Measurements from ENCODE around the gene PRR18.

Gene PRR18

DNA sequence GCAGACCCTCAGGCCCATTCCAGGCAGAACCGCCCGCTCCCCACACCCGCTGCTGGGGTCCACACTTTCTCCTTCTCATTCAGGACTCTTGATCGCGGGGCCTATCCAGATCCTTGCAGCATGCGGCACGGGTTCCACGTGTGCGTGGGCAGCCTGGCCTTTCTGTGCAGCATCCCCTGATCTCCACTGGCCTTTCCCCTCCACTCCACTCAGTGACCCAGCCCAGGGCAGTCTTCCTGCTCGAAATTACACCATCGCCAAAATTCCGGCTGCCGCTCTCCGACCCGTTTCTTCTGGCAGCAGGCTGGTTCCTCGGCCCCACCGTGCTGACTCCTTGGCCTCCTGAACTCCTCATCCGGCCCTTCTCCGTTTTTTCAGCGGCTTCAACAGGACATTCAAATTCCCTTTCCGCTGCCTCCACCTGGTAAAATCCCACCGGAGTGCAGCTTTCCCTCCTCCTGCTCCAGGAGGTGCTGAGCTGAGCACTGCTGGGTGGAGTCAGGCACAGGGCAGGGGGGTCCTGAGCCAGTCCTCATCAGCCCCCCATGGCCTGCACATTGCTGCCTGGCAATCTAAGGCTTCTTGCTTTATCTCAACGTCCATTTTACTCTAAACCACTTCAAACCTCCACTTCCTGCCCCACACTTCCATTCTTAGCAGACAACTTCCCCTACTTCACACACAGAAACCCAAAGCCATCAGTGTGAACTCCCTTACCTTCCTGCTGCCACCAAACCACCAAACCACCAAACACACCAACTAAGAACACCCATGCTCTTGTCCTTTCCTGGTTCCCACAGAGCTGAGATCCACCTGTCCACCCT is 25.2 kb upstream of the PRR18 start:
- no peak for DNase-seq (ENCODE audit: low read depth in 3 of 3)

DNA sequence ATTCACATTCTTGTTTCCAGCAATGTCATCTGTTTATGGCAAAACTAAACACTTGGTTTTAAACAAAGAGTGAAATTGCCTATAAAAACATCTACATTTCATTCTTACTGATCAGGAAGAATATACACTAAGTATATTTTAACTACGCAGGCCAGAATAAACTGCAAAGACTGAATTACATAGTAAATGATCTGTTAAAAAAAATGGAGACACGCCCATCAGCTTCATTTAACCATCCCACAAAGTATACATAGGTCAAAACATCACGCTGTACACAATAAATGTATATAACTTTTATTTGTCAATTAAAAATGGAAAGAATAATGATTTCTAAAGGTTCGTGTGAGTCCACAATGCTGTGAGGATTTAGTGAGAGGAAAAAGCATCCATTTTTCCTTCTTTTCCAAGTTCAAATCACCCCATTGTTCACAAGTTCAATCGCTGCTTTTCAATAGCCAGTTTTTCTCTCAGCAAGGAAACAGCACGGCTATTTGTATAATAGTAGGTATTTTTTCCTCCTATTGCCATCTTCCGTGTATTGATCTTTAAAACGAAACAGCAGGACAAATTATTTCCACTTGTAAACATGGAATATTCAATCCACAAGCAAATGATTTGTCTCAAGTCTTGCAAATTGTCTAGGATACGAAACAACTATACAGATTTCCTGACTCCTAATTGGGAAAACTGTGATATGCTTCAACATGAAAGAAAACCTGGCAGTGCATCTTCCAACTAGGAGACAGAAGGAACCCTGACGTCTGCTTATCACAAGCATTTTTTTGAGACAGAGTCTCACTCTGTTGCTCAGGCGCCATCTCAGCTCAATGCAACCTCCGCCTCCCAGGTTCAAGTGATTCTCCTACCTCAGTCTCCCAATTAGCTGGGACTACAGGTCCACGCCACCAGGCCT is 23.6 kb upstream of the PRR18 start:
- DNase-seq (ENCODE audit: low read depth in 3 of 3) = no peak

DNA sequence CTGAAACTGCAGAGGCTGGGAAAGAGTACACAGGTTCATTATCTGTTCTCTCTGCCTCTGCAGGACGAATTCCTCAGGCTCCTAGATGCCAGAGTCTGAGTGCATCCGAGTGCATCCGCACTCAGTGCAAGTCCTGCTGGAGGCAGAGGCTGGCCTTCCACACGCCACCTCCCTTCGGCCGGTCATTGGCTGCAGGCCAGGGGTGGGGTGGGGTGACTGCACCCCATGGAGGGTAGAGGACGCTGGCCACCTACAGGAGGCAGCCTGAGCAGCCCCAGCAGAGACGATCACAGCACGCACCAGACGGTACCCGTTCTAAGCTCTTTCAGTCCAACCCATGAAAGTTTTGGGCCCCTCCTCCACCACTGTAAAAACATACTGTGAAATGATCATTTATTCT is 22.4 kb upstream of the PRR18 start:
- no peak for DNase-seq (ENCODE audit: low read depth in 3 of 3)

DNA sequence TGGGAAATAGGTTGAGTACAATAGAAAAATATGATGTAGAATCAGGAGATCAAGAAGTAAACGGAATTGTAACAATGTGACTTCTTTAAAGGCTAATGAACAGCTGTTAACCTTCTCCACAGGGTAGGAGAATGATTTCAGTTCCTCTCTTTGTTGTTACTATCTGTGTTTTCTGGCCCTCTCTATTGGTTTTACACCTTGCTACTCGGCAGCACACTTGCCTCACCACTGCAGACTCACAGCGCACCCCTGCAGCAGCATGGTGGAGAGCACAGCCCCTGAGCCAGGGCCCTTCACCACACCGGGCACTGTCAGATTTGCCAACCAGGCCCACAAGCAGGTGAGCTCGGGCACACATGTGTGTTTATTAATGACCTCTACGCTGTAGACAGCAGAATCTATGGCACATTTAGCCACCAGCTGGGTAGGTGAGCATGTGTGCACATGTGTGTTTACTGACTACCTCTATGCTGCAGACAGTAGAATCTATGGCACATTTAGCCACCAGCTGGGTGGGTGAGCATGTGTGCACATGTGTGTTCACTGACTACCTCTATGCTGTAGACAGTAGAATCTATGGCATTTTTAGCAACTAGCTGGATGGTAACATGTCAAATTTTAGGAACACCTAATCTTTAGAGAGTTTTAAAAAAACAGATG is 17.3 kb upstream of the PRR18 start:
- no peak for DNase-seq (ENCODE audit: low read depth in 3 of 3)

DNA sequence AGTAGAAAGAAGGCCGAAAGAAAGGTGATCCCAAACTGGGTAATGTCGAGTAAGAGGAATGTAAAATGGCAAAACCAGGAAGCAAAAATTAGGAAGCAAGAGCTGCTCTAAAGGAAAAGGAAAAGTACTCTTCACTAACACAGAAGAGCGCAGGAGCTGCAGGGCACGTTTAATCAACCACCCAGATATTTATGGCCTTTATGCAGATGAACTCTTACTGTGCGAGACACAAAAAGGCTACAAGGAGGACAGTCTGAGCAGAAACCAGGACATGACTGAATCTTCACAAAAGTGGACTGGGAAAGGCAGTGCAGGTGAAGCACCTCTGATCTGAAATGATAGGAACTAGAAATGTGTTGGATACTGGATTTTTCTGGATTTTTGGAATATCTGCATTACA is 15.2 kb upstream of the PRR18 start:
- DNase-seq (ENCODE audit: low read depth in 3 of 3) = no peak

DNA sequence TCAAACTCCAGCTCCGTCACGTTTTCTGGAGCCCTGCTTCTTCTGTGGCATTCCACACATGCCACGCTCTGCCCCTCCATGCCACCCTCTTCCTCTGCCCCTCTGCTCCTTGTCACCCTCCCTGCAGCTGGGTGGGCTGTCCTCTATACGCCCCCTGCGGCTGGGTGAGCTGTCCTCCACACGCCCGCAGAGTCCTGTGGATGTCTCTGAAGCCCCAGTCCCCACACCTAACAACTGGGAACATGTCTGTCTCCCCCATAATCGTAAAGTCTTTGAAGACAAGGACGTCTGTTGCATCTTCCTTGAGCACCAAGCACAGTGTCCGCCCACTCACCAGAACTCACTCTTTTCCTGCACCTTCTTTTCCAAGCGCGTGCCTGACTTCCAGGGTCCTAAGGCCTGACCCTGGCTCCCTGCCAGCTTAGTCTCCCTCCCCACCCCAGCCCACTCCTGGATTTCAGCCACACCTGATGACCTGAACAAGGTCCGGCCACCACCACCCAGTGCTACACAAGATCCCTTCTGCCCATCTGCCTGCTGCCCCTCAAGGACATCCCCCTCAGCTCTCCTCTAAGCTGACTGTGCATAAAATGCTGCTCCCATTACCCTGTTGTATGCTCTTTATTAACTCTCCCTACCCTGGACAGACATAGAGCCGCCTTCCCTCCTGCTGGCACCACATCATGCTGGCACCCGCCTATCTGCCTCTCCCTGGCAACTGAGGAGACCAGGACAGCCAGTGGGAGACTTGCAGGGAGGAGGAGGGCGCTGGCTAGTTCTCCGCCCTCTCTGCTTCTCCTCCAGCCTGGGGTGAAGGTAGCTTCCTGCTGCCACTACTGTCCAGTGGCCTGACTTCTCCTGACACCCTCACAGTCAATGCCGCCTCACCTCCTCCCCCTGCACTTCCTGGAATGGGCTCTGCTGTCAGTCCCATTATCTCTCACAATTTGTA is 10.7 kb upstream of the PRR18 start:
- DNase-seq (ENCODE audit: low read depth in 3 of 3) = no peak

DNA sequence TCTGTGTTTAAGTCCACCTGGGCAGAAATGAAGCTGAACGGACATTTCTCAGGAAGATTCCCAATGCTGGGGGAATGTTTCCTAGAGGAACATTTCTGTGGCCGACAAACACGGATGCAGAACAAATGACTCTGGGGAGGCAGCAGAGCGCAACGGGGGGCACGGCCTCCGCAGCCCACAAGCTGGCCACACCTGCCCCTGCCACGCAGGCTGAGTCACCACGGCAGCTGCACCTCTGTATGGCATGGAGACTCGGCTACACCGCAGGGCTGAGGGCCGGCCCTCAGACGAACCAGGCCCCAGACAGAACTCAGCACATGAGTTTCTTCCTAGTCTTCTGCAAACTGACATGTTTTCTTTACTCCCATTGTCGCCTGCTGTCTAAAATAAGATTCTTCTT is 10.0 kb upstream of the PRR18 start:
- no peak for DNase-seq (ENCODE audit: low read depth in 3 of 3)

DNA sequence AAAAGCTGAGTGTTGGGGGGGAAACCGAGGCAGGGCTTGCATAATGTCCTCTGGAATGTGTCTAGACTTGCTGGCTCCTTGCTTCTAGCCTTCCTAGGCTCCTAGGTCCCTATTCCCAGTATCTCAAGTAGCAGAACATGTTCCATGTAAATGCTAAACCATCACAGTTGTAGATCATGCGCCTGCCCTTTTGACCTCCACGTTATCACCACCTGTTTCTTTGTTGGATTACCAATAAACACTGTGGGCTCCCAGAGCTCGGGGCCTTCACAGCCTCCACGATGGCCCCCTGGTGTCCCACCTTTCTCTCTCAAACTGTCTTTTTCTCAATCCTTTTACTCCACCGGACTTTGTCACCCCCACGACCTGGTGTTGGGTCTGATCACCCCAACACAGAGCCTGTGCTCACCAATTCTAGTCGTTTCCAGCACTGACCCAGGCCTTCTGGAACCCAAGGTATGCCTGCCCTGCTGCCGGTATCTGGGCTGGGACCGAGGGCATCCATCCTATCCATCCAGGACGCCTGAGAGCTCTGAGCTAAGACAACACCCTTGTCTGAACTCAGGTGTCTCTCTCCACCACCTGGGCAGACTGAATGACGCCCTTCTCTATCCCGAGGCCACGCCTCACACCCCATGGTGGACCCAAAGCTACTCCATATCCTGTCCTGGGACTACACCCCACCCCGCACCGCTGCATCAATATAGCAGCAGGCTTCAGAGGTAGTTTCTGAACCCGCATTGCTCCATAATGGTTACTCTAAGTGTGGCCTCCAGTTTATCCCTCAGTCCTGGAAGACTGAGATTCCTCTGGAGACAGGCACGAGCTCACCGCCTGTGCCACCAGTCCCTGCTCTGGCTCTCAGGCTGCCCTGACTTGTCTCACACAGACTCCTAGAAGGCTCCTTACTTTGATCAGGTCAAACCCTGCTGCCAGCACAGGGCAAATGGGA is 9.3 kb upstream of the PRR18 start:
- no peak for DNase-seq (ENCODE audit: low read depth in 3 of 3)

DNA sequence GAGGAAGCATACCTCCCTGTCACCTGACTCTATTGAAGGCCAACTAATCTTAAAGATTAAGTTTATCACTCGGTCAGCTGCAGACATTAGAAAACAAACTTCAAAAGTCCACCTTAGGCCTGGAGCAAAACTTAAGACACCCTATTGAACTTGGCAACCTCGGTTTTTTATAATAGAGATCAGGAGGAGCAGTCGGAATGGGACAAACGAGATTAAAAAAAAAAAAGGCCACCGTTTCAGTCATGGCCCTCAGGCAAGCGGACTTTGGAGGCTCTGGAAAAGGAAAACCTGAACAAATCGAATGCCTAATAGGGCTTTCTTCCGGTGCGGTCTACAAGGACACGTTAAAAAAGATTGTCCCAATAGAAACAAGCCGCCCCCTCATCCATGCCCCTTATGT is 7.2 kb upstream of the PRR18 start:
- DNase-seq (ENCODE audit: low read depth in 3 of 3) = no peak

DNA sequence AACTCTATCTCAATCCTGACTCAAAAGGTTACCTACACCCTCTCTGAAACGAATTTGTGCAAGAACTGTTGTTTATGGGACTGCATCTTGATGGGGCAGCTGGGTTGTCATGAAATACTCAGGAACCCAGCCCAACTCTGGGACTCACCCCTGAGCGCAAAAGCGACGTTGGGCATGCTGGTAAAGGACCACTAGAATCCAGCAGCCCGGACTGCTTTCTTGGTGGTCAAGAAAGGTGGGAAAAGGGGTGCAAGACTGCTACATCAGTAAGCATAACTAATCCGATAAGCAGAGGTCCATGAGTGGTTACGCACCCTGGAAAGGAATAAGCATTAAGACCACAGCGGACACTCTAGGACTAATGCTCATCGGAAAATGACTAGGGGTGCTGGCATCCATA is 6.3 kb upstream of the PRR18 start:
- no peak for DNase-seq (ENCODE audit: low read depth in 3 of 3)

DNA sequence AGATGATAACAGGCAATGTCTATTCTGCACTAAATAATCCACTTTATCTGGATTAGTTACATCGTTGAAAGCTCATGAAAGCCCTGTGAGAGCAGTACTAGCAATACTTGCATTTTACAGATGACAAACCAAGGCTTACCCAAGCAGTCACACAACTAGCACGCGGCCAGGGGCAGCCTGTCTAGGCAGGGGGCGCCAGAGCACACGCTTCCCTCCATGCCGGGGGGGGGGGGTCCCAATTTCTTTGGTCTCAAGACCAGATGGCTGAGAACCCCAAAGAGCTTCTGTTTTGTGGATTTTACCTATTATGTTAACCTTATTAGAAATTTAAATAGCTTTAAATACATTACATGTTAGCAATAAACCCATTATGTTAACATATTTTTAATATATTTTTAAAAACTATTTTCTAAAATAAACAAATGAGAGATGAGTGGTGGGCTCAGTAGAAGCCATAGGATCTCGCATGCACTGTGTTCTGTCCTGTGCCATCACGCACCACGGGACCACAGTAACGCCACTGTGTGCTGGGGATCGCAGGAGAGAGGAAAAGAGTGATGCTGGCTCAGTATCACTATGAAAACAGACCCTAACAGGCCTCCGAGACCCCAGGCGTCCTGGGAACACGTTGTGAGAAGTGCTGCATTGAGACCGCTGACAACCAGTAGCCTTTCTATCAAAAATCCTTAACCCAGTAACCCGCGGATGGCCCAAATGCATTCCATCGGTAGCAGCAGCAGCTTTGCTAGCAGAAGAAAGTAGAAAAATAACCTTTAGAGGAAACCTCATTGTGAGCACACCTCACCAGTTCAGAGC is 5.3 kb upstream of the PRR18 start:
- DNase-seq (ENCODE audit: low read depth in 3 of 3) = peak in 1 of 3 donors; percentile 45

DNA sequence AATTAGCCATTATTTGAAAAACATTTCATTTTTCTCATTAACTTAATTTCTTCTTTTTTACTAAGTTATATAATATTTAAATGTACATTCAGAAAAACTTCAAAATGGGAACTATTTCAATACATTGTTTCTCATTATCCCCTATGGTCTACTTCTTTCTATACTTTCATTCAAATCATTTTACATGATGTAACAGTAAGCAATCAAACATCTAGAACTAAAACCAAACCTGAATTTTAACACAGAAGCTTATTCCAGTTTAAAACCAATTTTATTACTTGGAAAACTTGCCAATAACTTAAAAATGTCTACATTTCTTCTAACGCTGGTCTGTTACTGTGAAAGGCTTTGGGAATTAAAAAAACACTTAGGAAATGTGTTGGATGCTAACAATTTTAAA is 4.6 kb upstream of the PRR18 start:
- no peak for DNase-seq (ENCODE audit: low read depth in 3 of 3)

DNA sequence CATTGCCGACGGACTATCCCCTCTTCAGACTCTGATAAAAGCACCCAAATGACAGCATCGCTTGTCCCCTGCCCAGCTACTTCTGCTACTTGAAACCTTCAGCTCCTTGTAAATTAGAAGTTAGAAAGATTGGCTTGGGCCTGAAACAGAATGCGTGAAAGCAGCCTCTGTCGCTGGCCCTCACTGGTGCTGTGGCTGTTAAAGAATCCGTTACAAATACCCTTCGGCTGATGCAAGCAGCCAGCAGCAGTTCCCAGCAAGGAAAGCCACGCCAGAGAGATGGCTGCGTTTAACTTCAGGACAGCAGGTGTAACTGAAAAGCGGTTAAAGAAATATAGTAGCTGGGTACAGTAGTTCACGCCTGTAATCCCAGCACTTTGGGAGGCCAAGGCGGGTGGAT is 2.4 kb upstream of the PRR18 start:
- no peak for DNase-seq (ENCODE audit: low read depth in 3 of 3)

DNA sequence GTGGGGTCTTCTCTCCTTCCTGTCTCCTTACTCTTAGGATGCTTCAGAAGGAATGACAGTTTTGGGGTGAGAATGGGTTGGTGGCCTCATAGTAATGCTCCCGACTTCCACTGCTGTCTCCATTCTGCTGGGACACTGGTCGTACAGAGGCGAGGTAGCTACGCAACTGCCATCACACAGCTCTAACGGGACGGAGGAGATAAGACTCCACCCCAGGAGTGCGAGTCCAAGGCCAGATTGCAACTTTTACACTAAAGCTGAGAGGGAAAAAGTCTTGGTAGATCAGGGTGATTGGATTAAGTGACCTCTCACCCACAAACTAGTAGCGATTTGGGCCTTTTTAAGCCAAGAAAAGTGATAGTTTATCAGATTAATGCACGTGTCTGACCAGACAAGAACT is 1.8 kb upstream of the PRR18 start:
- DNase-seq (ENCODE audit: low read depth in 3 of 3) = no peak

DNA sequence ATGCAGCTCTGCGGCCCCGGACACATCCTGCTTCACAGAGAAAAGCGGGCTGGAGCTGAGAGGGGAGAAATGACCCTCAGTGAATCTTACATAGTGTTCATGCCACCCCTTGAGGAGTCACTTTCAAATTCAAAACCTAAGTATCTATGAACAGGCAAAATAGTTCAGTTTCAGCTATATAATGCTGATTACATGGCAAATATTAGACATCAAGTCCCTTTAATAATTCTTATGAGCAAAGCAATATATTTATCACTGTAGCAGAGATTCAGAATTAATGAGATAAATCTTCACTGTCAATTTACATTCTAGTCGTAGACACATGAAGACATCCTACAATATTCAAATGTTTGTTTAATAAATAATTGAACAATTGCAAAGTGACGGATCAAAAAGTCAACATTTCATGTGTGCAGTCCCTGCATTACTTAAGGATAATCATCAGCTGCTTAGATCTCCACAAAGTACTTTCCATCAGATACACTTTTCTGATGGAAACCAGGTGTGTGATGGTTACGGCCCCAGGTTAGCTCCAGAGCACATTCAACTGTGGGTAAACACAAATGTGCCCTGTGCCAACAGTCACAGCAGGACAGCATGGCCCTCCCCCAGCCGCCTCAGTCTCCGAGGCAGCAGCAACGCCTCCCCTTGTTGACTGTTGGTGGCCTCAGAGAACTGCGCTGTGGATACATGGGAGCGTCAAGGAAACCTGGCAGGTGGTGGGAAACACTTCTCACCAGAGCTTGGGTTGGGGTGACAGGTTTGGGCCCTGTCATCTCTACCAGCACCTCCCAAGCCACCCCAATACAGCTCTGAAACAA is 787 bp upstream of the PRR18 start:
- DNase-seq (ENCODE audit: low read depth in 3 of 3) = no peak

DNA sequence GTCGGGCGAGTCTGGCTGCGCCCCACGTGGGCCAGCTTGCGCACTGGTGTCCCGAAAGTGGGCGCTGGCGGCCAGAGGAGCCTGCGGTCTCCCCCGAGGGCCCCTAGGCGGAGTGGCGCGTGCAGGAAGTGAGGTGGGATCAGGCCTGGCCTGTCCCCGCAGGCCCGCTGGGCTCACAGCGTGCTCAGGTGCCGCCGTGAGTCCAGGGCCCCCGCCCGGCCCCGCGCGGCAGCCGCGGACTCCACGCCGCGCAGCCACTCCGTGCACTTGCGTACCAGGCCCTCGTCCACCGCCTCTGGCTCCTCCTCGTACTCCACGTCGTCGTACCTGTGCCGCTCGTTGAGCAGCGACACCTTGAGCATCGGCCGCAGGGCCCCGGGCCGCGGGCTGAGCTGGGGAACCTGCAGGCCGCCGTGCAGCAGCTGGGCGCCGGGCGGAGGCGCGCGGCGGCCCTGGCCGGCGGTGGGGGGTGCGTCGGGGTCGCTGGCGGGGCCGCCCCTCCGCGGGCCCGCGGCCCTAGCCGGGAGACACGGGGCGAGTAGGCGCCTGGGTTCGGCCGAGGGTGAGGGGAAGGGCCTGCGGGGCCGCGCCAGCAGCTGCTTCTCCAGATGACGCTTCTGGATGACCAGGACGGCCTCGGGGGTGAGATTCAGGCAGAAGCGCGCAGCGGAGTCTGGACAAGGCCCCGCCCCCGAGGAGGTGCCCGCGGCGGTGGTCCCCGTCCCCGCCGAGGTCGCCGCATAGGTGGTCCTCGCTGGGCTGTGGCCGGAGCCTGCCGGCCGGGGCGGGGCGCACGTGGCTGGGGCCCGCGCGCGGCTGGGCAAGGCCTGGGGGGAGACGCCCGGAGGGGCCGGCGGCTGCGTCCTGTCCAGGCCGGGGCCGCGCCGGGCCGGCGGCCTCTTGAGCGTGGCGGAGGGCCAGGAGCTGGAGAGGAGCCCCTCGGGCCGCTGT is 835 bp downstream of the PRR18 start:
- DNase-seq (ENCODE audit: low read depth in 3 of 3) = peak in 1 of 3 donors; percentile 20

DNA sequence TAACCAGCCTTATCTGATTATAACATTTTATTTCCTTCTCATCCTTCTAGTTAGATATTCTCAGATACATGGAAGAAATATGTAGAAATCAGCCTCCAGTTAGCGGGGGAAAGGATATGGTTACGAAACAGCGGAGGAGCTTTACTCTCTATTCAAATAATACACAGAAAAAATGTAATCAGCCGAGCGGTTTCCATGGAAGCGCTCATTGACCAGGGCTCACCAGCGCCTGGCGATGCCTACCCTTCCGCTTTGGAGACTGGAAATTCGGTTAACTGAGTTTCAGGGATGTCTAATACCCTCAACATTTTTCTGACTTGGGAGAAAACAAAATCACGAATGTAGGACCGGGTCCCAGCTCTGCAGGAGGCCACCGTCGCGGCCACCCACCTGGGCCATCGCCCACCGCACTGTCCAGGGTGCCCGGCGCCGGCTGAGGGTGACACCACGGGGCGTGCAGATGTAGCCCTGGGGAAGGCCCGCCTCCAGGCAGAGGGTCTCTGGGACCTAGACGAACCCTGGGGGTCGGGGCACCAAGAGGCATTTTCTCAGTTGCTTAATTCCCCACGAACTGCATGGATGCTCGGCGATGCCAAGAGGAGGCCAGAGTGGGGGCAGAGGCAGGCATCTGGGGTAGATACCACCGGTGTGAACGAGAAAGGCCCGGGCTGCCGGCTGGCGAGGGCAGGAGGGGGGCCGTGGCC is 1.7 kb downstream of the PRR18 start:
- no peak for DNase-seq (ENCODE audit: low read depth in 3 of 3)
